Stimulated activated CD8-positive, alpha-beta memory T cell treated with anti-CD3 and anti-CD28 coated beads, Interleukin-4, amount 100 ng/mL, for 48 hours (primary cell): ENCODE data around the gene SRBD1.

Experiments
- DNase-seq: peaks from one replicate; pipeline ENCODE4 v3.0.0-alpha.2; 2020

SRBD1 gene

DNA sequence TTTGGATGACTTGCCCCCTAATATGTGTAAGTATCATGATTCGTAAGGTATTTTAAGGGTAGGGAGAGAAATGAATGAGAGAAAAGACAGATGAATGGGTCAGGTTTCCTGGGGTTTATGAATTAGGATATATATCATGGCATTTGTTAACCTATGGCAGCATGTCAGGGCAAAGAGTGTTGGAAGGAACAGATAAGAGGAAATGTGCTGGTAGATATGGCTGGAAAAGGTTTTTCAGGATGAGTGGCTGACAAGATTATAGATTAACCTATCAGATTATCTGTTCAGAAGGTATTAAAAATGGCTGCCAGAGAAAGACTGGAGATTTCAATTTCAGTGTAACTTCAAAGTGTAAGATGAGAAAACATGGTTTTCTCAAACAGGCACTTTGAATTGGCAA, 67.8 kb downstream of the SRBD1 start:
- no peak for DNase-seq

DNA sequence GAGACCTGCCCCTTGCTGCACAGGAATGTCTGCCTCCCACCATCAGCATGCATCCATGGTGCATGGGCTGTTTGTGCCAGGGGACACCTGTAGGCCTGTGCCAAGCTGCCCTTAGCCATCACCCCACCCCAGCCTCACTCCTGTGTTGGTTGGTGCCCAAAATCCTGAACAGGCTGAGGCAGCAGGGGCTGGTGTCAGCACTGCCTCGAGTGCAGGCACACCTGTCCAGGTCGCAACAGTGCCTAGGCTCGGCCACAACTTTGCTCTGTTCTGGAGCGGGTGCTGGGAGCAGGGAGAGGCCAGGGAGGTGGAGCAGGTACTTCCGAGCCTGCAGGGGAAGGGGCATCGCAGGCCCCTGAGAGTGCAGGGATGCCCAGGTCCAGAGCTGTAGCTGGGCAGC, 69.1 kb downstream of the SRBD1 start:
- DNase-seq = no peak

GRCh38 chr2:45541450-45541849, 69.6 kb downstream of the SRBD1 start:
- DNase-seq = no peak

DNA sequence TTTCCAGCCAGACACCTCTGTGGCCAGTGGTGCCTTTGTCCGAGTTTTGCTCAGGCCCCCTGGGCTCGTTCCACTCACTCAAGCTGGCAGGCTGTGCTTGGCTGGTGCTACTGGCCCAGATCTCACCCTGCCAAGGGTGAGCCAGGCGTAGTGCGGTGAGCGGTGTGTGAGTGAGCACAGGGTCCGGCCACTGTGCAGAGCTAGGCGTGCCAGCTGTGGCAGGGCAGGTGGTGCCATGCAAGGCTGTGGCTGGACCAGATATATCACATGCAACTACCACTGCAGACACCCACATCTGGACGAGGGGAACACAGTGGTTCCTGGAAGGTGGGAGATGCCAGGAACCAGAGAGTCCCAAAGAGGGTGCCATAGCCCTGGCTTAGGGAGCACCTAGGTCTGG, 70.1 kb downstream of the SRBD1 start:
- no peak for DNase-seq

DNA sequence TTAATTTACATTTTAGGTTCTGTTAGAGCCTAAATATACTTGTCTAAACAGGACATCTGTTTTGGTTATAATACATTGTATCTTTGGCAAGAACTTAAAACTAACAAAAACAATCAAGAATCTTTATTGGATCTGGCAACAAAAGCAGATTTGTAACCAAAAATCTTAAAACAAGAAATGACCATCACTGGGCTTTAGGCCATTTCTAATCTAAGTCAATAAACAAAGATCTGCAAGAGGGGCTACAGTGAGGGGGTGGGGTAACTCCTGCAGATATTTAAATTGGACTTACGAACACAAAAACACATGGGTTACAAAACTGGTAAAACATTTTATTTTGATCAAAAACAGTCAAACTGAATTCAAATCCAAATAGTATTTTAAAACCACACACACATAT, 77.3 kb downstream of the SRBD1 start:
- no peak for DNase-seq

DNA sequence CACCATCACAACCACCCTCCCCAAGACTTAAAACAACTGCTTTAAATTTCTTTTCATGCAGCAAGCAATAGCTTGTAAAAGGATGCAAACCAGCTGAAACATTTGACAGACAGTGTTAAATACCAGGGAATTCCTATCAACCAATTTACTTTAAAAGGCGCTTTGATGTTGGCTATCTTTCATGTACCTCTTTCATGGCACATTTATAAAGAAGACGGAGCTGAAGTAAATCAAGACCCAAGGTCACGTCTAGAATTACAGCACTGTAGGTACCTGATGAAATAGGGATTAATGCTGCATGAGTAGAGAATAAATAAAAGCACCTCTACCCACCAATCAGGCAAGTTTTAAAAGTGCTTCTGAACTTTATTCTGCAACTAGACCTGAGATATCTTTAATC, 78.9 kb downstream of the SRBD1 start:
- no peak for DNase-seq

- no peak for DNase-seq
Observed at GRCh38 chr2:45524016-45524415, 87.1 kb downstream of the SRBD1 start.

GRCh38 chr2:45518546-45518945, 92.5 kb downstream of the SRBD1 start:
- DNase-seq = no peak

GRCh38 chr2:45510701-45511420, 100.2 kb downstream of the SRBD1 start:
- DNase-seq = no peak

DNA sequence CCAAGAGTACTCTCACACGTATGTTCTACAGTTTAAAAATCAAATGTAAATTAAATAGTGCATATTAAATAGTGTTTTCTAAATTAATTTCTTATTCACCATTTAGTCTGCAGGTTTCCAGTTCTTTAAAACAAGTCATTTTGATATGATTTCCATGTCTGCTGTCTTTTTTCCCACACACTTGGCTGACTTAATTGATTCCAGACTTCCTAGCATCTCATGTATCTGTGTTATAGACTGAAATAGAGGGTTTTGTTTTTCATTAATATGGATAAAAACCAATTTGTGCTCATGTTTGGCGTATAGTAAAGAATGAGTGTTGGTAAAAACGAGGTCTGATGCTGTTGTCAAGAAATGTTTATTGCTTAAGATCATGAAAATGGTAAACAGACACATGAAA, 104.3 kb downstream of the SRBD1 start:
- no peak for DNase-seq

DNA sequence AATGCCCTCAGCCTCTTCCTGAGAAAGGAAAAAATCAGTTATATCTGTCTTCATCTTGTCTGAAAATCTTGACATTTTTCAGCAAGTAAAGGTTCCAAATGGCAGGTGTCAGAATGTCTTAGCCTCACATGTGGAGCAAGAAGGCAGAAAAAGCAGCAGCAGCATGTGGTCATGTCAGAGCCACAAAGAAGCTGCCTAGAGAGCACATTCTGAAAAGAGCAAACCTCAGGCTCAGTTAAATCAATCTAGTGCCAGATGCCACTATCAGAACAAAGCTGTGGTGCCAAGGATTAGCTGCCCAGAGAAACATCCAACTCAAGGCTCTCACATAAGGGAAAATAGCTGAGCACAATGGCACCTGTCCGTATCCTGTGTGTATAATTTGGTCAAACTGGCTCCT, 105.9 kb downstream of the SRBD1 start:
- DNase-seq = no peak

- no peak for DNase-seq
Observed at GRCh38 chr2:45498661-45499550, 112.2 kb downstream of the SRBD1 start.

GRCh38 chr2:45497355-45497754, 113.7 kb downstream of the SRBD1 start:
- peak; percentile 61 for DNase-seq

GRCh38 chr2:45496869-45497268, 114.2 kb downstream of the SRBD1 start:
- DNase-seq = no peak

GRCh38 chr2:45494978-45495293, 116.1 kb downstream of the SRBD1 start:
- DNase-seq = no peak

DNA sequence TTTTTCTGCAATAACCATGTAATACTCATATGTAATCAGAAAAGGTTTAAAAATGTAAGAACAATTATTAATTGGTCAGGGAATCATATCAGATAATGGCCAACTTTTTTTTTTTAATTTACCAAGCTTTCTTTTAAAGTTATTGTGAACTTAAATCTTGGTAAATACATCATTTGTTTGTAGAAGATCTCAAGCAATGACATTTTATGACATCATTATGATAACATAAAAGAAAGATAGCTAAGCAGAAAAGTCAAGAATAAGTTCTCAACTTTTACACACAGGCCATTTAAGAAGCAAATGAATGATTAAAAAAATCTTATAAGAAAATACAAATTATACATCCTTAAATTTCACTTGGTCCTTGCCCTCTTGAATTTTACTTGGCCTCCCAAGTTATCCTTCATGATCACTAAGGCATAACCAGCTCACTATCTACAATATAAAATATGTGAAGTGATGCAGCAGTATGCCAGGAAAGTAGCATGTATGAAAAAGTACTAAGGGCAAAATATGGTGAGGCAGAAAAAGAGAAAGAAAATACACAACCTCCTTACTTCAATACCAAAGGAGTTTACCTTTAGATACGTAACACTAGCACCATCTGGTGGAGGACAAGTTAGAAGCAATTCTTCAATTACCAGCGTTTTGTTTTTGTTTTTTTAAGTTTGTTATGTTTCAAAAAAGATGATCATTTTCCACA, 116.6 kb downstream of the SRBD1 start:
- DNase-seq = no peak

GRCh38 chr2:45484965-45485364, 126.1 kb downstream of the SRBD1 start:
- DNase-seq = no peak

DNA sequence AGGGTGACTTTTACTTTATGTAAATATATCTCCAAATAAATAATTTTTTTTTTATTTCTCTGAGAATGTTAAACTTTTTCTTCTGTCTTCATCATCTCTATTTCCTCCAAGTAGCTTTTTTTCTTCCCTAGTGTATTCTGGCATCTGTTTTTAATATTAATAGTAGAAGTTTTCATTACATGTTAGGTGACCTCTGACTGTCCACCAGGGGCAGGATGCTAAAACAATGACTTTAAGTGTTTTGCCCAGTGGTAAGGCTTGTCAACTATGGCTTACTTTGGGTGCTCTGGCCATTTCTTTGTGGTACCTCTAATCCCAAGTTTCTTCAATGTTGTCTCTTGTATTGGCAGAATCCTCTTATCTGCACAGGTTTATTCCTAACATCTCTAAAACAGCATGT, 127.1 kb downstream of the SRBD1 start:
- no peak for DNase-seq

DNA sequence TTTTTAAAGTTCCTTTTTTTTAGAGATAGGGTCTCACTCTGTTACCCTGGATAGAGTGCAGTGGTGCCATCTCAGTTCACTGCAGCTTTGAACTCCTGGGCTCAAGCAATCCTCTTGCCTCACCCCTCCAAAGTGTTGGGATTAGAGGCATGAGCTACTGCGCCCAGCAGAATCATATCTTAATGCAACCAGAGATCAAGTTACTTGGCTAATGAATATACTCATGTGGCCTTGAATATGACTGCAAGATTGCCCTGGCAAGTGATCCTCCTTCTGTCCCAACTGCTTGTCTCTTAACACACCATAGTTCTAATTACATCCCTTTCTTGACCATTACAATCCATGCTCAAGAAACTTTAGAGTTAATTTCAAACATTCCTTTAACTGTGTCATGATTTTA, 133.5 kb downstream of the SRBD1 start:
- DNase-seq = no peak

- no peak for DNase-seq
Observed at GRCh38 chr2:45470531-45470930, 140.5 kb downstream of the SRBD1 start.

DNA sequence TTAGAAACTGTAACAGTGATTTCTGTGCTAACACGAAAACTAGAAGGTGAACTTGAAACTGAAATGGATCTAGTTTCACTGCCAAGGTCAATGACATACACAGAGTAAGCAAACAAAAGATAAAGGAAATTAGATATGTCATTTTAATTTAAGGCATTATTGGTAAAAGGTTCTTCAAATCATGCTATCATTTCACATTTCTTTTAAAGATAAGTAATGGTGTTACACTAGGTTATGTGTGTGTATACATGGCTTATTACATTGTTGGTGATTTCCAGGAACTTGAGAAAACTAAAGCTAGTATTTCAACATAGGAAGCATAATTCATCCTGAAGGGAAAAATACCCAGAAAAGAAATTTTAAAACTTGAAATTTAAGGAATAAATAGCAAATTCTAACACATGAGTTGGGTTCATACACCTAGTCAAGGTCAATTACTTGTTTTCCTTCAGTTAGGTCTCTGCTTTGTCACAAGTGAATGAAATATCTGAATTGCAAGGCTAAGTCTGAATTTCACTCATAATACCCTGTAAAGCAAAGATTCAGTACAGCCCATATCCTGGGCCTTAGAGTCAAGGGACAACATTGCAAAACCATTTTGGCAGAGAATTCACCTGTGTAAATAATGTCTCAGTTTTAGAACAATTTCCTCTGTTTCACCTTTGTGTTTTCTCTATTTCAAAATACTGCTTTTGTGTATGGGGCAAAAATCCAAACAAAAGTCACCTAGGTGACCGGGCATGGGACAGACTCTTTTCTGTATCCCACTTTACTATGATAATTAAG, 141.6 kb downstream of the SRBD1 start:
- DNase-seq = no peak

- DNase-seq = no peak
Observed at GRCh38 chr2:45468279-45468678, 142.8 kb downstream of the SRBD1 start.

- no peak for DNase-seq
Observed at GRCh38 chr2:45466053-45466452, 145.0 kb downstream of the SRBD1 start.
